Activated T-helper 2 cell treated with anti-CD3 and anti-CD28 coated beads, Interferon-gamma antibody, Interleukin-2, Interleukin-4, amounts not matched to agents 10 μg/mL and 5 μg/mL and 100 μg/mL, durations not matched to agents 14 hours and 24 hours and 36 hours (primary cell): ENCODE data around the gene QRICH2. TPM values are rescaled to one million over a fixed set of nuclear protein-coding genes. Genes with fewer than 3 reads are reported as not detected.
A peak's percentile ranks its signal among the peaks of the same experiment; 100 is the strongest.

ENCODE experiments used
- DNase-seq: peaks from one replicate; pipeline ENCODE4 v3.0.0; 2021; ENCODE audit warnings: low spot score
- H3K27ac Mint-ChIP-seq: one replicate; pipeline ENCODE4 v1.8.0; 2021; ENCODE audit warnings: mixed read lengths
- H3K27me3 Mint-ChIP-seq: one replicate; pipeline ENCODE4 v1.8.0; 2021; ENCODE audit warnings: low read depth, mixed read lengths
- H3K36me3 Mint-ChIP-seq: one replicate; pipeline ENCODE4 v1.8.0; 2021; ENCODE audit warnings: low read depth, mixed read lengths
- H3K4me1 Mint-ChIP-seq: one replicate; pipeline ENCODE4 v1.8.0; 2021; ENCODE audit warnings: low read depth, mixed read lengths
- H3K4me3 Mint-ChIP-seq: one replicate; pipeline ENCODE4 v1.8.0; 2021; ENCODE audit warnings: low read depth, mild to moderate bottlenecking, moderate library complexity, mixed read lengths
- H3K9me3 Mint-ChIP-seq: one replicate; pipeline ENCODE4 v1.8.0; 2021; ENCODE audit warnings: mixed read lengths
- intact Hi-C: fragments of 100-400 bp; cut with micrococcal nuclease; formaldehyde crosslinking; loops from one replicate; pipeline ENCODE4 v1.15.1; 2023
- total RNA-seq: library from RNA; stranded (reverse); gene quantifications from 2 replicates; pipeline ENCODE4 v1.2.3, GENCODE V29; 2022

The QRICH2 gene
- total RNA-seq, 1 donor from 2014 or later, result 1.7 TPM

GRCh38 chr17:76279742-76280287, 28.3 kb downstream of the QRICH2 start:
- H3K4me1 Mint-ChIP-seq, result peaks cover 9% of the 10 kb centered on the region
- no peaks in the 10 kb centered on the region for H3K9me3 Mint-ChIP-seq
- H3K36me3 Mint-ChIP-seq, result no peaks in the 10 kb centered on the region
- no peak overlapping the region for H3K27ac Mint-ChIP-seq
- intact Hi-C loops, result loop anchor here (1.0 kb wide), 1 partner anchor 159 kb away; no protein-coding TSS in a partner anchor
- no peak for DNase-seq
- no peaks in the 10 kb centered on the region for H3K27me3 Mint-ChIP-seq
- no peak overlapping the region for H3K4me3 Mint-ChIP-seq

GRCh38 chr17:76278952-76279741, 28.9 kb downstream of the QRICH2 start:
- Mint-ChIP-seq H3K9me3 (no peaks in the 10 kb centered on the region), H3K27ac (no peak overlapping the region), H3K27me3 (no peaks in the 10 kb centered on the region), H3K36me3 (no peaks in the 10 kb centered on the region), H3K4me3 (no peak overlapping the region), H3K4me1 (peaks cover 11% of the 10 kb centered on the region)
- peak; percentile 72 for DNase-seq
- intact Hi-C loops, result loop anchor here (1.0 kb wide), 1 partner anchor 158 kb away; no protein-coding TSS in a partner anchor

GRCh38 chr17:76278268-76278908, 29.7 kb downstream of the QRICH2 start:
- Mint-ChIP-seq H3K27me3 (no peaks in the 10 kb centered on the region), H3K4me3 (no peak overlapping the region), H3K4me1 (peaks cover 13% of the 10 kb centered on the region), H3K27ac (no peak overlapping the region), H3K36me3 (no peaks in the 10 kb centered on the region), H3K9me3 (no peaks in the 10 kb centered on the region)
- no peak for DNase-seq
- intact Hi-C loops, result no loop called here

- Mint-ChIP-seq H3K9me3 (no peaks in the 10 kb centered on the region), H3K36me3 (no peaks in the 10 kb centered on the region), H3K27me3 (no peaks in the 10 kb centered on the region), H3K27ac (peak overlapping the region; percentile 44), H3K4me1 (peaks cover 20% of the 10 kb centered on the region), H3K4me3 (no peak overlapping the region)
- no peak for DNase-seq
- intact Hi-C loops, result no loop called here
These were observed 30.5 kb downstream of the QRICH2 start for GRCh38 chr17:76277300-76278267.

- peaks cover 22% of the 10 kb centered on the region for H3K4me1 Mint-ChIP-seq
- no peak for DNase-seq
- peak overlapping the region; percentile 34 for H3K27ac Mint-ChIP-seq
- H3K4me3 Mint-ChIP-seq, result no peak overlapping the region
- no peaks in the 10 kb centered on the region for H3K27me3 Mint-ChIP-seq
- peaks cover 2% of the 10 kb centered on the region for H3K36me3 Mint-ChIP-seq
- H3K9me3 Mint-ChIP-seq, result no peaks in the 10 kb centered on the region
- intact Hi-C loops, result no loop called here
These were observed 31.4 kb downstream of the QRICH2 start for GRCh38 chr17:76276461-76277299.

- intact Hi-C loops, result no loop called here
- H3K36me3 Mint-ChIP-seq, result peaks cover 8% of the 10 kb centered on the region
- H3K27ac Mint-ChIP-seq, result no peak overlapping the region
- no peak overlapping the region for H3K4me3 Mint-ChIP-seq
- H3K4me1 Mint-ChIP-seq, result peaks cover 26% of the 10 kb centered on the region
- H3K27me3 Mint-ChIP-seq, result no peaks in the 10 kb centered on the region
- DNase-seq, result no peak
- H3K9me3 Mint-ChIP-seq, result no peaks in the 10 kb centered on the region
These were observed 32.0 kb downstream of the QRICH2 start for GRCh38 chr17:76276069-76276431.

GRCh38 chr17:76275382-76276068, 32.6 kb downstream of the QRICH2 start:
- Mint-ChIP-seq H3K27me3 (no peaks in the 10 kb centered on the region), H3K4me1 (peaks cover 31% of the 10 kb centered on the region), H3K9me3 (no peaks in the 10 kb centered on the region), H3K4me3 (no peak overlapping the region), H3K27ac (no peak overlapping the region), H3K36me3 (peaks cover 13% of the 10 kb centered on the region)
- DNase-seq, result no peak
- intact Hi-C loops, result no loop called here

GRCh38 chr17:76274112-76274956, 33.7 kb downstream of the QRICH2 start:
- intact Hi-C loops, result loop anchor here (5.0 kb wide), 2 partner anchors 42 to 132 kb away; partner anchors contain the start of gene FOXJ1
- peak overlapping the region; percentile 33 for H3K27ac Mint-ChIP-seq
- no peaks in the 10 kb centered on the region for H3K9me3 Mint-ChIP-seq
- H3K4me3 Mint-ChIP-seq, result no peak overlapping the region
- H3K36me3 Mint-ChIP-seq, result peaks cover 21% of the 10 kb centered on the region
- no peaks in the 10 kb centered on the region for H3K27me3 Mint-ChIP-seq
- H3K4me1 Mint-ChIP-seq, result peaks cover 36% of the 10 kb centered on the region
- no peak for DNase-seq

GRCh38 chr17:76273445-76274111, 34.5 kb downstream of the QRICH2 start:
- H3K36me3 Mint-ChIP-seq, result peaks cover 27% of the 10 kb centered on the region
- peak overlapping the region; percentile 90 for H3K27ac Mint-ChIP-seq
- H3K27me3 Mint-ChIP-seq, result no peaks in the 10 kb centered on the region
- no peak overlapping the region for H3K4me3 Mint-ChIP-seq
- H3K4me1 Mint-ChIP-seq, result peaks cover 43% of the 10 kb centered on the region
- no peaks in the 10 kb centered on the region for H3K9me3 Mint-ChIP-seq
- intact Hi-C loops, result loop anchor here (2.0 to 5.0 kb wide), 4 partner anchors 41 to 203 kb away; partner anchors contain the start of gene FOXJ1
- no peak for DNase-seq
